Stimulated activated CD8-positive, alpha-beta memory T cell treated with anti-CD3 and anti-CD28 coated beads, Interleukin-15, amount 100 ng/mL, for 4 hours (primary cell): Measurements from ENCODE around the gene TMEM14A.

Experiments used
- DNase-seq, 2 donors: peaks; one replicate each; pipeline ENCODE4 v3.0.0-alpha.2; 2020; ENCODE audit warnings: low read depth in 2 of 2

The TMEM14A gene

DNA sequence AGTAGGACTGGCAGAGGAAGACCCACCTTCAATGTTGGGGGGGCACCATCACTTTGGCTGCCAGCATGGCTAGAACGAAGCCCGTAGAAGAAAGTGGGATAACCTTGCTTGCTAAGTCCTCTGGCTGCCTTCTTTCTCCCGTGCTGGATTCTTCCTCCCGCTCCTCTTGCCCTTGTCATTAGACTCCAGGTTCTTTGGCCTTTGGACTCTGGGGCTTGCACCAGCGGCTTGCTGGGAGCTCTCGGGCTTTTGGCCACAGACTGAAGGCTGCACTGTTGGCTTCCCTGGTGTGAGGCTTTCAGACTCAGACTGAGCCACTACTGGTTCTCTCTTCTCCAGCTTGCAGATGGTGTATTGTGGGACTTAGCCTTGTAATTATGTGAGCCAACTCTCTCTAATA is 64.2 kb downstream of the TMEM14A start:
- DNase-seq, result no peak

DNA sequence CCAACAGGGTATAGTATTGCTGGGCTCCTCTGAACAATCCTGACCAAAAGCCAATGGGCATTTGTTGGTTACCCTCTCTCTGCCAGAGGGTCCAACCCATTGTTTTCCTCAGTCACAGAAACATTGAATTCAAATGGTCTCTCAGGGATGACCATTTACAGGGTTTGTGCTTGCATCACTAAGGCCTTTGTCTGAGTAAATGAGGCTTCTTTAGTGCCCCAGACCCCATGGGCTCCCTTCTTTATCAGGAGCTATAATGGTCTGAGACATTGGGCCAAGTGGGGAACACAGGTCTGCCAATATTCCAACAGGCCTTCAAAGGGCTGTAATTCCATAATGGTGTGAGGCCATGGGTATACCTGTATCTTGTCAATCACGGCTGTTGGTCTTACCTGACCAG is 65.2 kb downstream of the TMEM14A start:
- DNase-seq, result no peak
